HepG2 (cell line): ENCODE measurements around the gene TPM1. TPM values are rescaled to one million over a fixed set of nuclear protein-coding genes. Genes with fewer than 3 reads are reported as not detected.

Source experiments
- ATF1 ChIP-seq: IDR thresholded peaks from 2 replicates; pipeline ENCODE4 v1.6.1; 2016; ENCODE audit warnings: mild to moderate bottlenecking, control low read depth
- BRF2 ChIP-seq: sonication (generic); formaldehyde crosslinking; IDR thresholded peaks from 2 replicates; pipeline ENCODE4 v1.8.1; 2022; ENCODE audit warnings: mild to moderate bottlenecking, missing genetic modification reagents
- FOXO1 ChIP-seq: sonication (generic); formaldehyde crosslinking; IDR thresholded peaks from 2 replicates; pipeline ENCODE4 v1.4.0; 2020; ENCODE audit warnings: missing genetic modification reagents
- GABPB1 ChIP-seq: IDR thresholded peaks from 2 replicates; pipeline ENCODE4 v1.6.1; 2016; ENCODE audit warnings: mild to moderate bottlenecking, missing genetic modification reagents, moderate library complexity, missing compliant biosample characterization
- HES4 ChIP-seq: sonication (generic); formaldehyde crosslinking; IDR thresholded peaks from 2 replicates; pipeline ENCODE4 v1.9.0; 2021; ENCODE audit warnings: mild to moderate bottlenecking, missing genetic modification reagents, borderline replicate concordance
- JUNB ChIP-seq: sonication (generic); formaldehyde crosslinking; IDR thresholded peaks from 2 replicates; pipeline ENCODE4 v1.8.0; 2022; ENCODE audit warnings: missing genetic modification reagents, mild to moderate bottlenecking, borderline replicate concordance
- MAFK ChIP-seq, 2 experiments: IDR thresholded peaks in 1 of 2; conservative IDR thresholded peaks in 1 of 2; 2 replicates each; pipeline ENCODE4 v1.6.1; 2011; ENCODE audit warnings: improper control_type of control experiment in 2 of 2, low read length in 2 of 2
- MED13 ChIP-seq: sonication (generic); formaldehyde crosslinking; IDR thresholded peaks from 2 replicates; pipeline ENCODE4 v1.5.0; 2020; ENCODE audit warnings: missing genetic modification reagents
- NFATC3 ChIP-seq: sonication (generic); formaldehyde crosslinking; IDR thresholded peaks from 2 replicates; pipeline ENCODE4 v1.5.1; 2020; ENCODE audit warnings: mild to moderate bottlenecking, missing genetic modification reagents
- PCBP1 ChIP-seq: fragments of 200-400 bp; formaldehyde crosslinking; IDR thresholded peaks from 2 replicates; pipeline ENCODE4 v1.6.1; 2017; ENCODE audit warnings: mild to moderate bottlenecking, low read depth, low read length, borderline replicate concordance
- ZNF251 ChIP-seq: sonication (generic); formaldehyde crosslinking; IDR thresholded peaks from 2 replicates; pipeline ENCODE4 v1.9.0; 2021; ENCODE audit warnings: mild to moderate bottlenecking, missing genetic modification reagents
- ZNF335 ChIP-seq: sonication (generic); formaldehyde crosslinking; IDR thresholded peaks from 2 replicates; pipeline ENCODE4 v1.4.0; 2020; ENCODE audit warnings: missing genetic modification reagents
- ZNF546 ChIP-seq: sonication (generic); formaldehyde crosslinking; conservative IDR thresholded peaks from 2 replicates; pipeline ENCODE4 v1.8.1; 2023; ENCODE audit warnings: mild to moderate bottlenecking, missing genetic modification reagents
- ZNF589 ChIP-seq: sonication (generic); formaldehyde crosslinking; conservative IDR thresholded peaks from 2 replicates; pipeline ENCODE4 v1.8.0; 2022; ENCODE audit warnings: mild to moderate bottlenecking, moderate library complexity, missing genetic modification reagents
- ZNF710 ChIP-seq: sonication (generic); formaldehyde crosslinking; IDR thresholded peaks from 2 replicates; pipeline ENCODE4 v1.5.0; 2020; ENCODE audit warnings: mild to moderate bottlenecking, missing genetic modification reagents, borderline replicate concordance
- ZNF747 ChIP-seq: sonication (generic); formaldehyde crosslinking; IDR thresholded peaks from 2 replicates; pipeline ENCODE4 v1.8.1; 2023; ENCODE audit warnings: missing genetic modification reagents, mild to moderate bottlenecking, borderline replicate concordance
- polyA plus RNA-seq, 8 experiments: library from polyadenylated mRNA; depleted of rRNA in 3 of 8; stranded (reverse) in 7 of 8; unstranded in 1 of 8; fragments of >200 nt; fragmentation: Illumina TruSeq in 4 of 8; extraction: Trizol in 4 of 8; gene quantifications; 2 replicates each; pipeline versions ENCODE4 v1.2.1 to v1.2.3, GENCODE V29; 2011 to 2016; ENCODE audit warnings: low read depth in 4 of 8, missing spikeins in 1 of 8, mixed read lengths in 1 of 8; ENCODE audit not compliant: insufficient read depth in 1 of 8
- total RNA-seq, 5 experiments: library from RNA; depleted of rRNA; stranded (reverse); fragments of >200 nt; fragmentation: Illumina TruSeq; extraction: Trizol; gene quantifications; 2 replicates each; pipeline ENCODE4 v1.2.3, GENCODE V29; 2016; ENCODE audit warnings: low read depth in 1 of 5
- TF ChIP-seq, protein P1 (sequence below): sonication (generic); formaldehyde crosslinking; IDR thresholded peaks from 2 replicates; pipeline ENCODE4 v1.5.0; 2020; ENCODE audit warnings: mild to moderate bottlenecking, missing genetic modification reagents
- TF ChIP-seq, protein P2 (sequence below): sonication (generic); formaldehyde crosslinking; IDR thresholded peaks from 2 replicates; pipeline ENCODE4 v1.4.0; 2020; ENCODE audit warnings: missing genetic modification reagents

TPM1 gene
- total and polyA plus RNA-seq, 2 of the 13 experiments (the other 11 are each of a cell fraction or from before 2014, with no cell fraction given): 98.9 to 109 TPM

GRCh38 chr15:63048115-63048775, 5.7 kb downstream of the TPM1 start (continued):
- TF ChIP-seq, protein P1, sequence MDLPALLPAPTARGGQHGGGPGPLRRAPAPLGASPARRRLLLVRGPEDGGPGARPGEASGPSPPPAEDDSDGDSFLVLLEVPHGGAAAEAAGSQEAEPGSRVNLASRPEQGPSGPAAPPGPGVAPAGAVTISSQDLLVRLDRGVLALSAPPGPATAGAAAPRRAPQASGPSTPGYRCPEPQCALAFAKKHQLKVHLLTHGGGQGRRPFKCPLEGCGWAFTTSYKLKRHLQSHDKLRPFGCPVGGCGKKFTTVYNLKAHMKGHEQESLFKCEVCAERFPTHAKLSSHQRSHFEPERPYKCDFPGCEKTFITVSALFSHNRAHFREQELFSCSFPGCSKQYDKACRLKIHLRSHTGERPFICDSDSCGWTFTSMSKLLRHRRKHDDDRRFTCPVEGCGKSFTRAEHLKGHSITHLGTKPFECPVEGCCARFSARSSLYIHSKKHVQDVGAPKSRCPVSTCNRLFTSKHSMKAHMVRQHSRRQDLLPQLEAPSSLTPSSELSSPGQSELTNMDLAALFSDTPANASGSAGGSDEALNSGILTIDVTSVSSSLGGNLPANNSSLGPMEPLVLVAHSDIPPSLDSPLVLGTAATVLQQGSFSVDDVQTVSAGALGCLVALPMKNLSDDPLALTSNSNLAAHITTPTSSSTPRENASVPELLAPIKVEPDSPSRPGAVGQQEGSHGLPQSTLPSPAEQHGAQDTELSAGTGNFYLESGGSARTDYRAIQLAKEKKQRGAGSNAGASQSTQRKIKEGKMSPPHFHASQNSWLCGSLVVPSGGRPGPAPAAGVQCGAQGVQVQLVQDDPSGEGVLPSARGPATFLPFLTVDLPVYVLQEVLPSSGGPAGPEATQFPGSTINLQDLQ (CRISPR knock-in tag): no peak; the same call in 1 of the 2 replicates
- TF ChIP-seq ZNF335 (CRISPR knock-in tag): no peak
- TF ChIP-seq FOXO1 (CRISPR knock-in tag): peak; percentile 54
- TF ChIP-seq HES4 (CRISPR knock-in tag): 0 out of 2 replicates have a peak, but pooled peaks have one; percentile 40
- peak; percentile 37; the same call in 1 of the 2 replicates for TF ChIP-seq ZNF589 (CRISPR knock-in tag)
- peak; percentile 90 for TF ChIP-seq GABPB1 (CRISPR knock-in tag)
- peak; percentile 54; the same call in 1 of the 2 replicates for TF ChIP-seq ZNF546 (CRISPR knock-in tag)
- TF ChIP-seq MED13 (CRISPR knock-in tag): no peak
- peak; percentile 78; the same call in 1 of the 2 replicates for TF ChIP-seq BRF2 (CRISPR knock-in tag)
- no peak for TF ChIP-seq ZNF710 (CRISPR knock-in tag)
- no peak for TF ChIP-seq ZNF251 (CRISPR knock-in tag)
- TF ChIP-seq JUNB (CRISPR knock-in tag): no peak
- TF ChIP-seq ZNF747: peak; percentile 56; the same call in 1 of the 2 replicates
- no peak for TF ChIP-seq NFATC3
- TF ChIP-seq, protein P2, sequence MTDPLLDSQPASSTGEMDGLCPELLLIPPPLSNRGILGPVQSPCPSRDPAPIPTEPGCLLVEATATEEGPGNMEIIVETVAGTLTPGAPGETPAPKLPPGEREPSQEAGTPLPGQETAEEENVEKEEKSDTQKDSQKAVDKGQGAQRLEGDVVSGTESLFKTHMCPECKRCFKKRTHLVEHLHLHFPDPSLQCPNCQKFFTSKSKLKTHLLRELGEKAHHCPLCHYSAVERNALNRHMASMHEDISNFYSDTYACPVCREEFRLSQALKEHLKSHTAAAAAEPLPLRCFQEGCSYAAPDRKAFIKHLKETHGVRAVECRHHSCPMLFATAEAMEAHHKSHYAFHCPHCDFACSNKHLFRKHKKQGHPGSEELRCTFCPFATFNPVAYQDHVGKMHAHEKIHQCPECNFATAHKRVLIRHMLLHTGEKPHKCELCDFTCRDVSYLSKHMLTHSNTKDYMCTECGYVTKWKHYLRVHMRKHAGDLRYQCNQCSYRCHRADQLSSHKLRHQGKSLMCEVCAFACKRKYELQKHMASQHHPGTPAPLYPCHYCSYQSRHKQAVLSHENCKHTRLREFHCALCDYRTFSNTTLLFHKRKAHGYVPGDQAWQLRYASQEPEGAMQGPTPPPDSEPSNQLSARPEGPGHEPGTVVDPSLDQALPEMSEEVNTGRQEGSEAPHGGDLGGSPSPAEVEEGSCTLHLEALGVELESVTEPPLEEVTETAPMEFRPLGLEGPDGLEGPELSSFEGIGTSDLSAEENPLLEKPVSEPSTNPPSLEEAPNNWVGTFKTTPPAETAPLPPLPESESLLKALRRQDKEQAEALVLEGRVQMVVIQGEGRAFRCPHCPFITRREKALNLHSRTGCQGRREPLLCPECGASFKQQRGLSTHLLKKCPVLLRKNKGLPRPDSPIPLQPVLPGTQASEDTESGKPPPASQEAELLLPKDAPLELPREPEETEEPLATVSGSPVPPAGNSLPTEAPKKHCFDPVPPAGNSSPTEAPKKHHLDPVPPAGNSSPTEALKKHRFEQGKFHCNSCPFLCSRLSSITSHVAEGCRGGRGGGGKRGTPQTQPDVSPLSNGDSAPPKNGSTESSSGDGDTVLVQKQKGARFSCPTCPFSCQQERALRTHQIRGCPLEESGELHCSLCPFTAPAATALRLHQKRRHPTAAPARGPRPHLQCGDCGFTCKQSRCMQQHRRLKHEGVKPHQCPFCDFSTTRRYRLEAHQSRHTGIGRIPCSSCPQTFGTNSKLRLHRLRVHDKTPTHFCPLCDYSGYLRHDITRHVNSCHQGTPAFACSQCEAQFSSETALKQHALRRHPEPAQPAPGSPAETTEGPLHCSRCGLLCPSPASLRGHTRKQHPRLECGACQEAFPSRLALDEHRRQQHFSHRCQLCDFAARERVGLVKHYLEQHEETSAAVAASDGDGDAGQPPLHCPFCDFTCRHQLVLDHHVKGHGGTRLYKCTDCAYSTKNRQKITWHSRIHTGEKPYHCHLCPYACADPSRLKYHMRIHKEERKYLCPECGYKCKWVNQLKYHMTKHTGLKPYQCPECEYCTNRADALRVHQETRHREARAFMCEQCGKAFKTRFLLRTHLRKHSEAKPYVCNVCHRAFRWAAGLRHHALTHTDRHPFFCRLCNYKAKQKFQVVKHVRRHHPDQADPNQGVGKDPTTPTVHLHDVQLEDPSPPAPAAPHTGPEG (CRISPR knock-in tag): peak; percentile 82
- TF ChIP-seq PCBP1: no peak
- no peak for TF ChIP-seq MAFK (conservative IDR thresholded peaks at IDR 0.05 in 1 of 2, IDR thresholded peaks at IDR 0.05 in 1 of 2; ENCODE audit: low read length in 2 of 2)
- TF ChIP-seq ATF1 (CRISPR knock-in tag): no peak
